Measurements from ENCODE around the gene CHMP6.

CHMP6 gene

GRCh38 chr17:80995131-80995530, 3.5 kb downstream of the CHMP6 start:
- DNase-seq, result no peak

GRCh38 chr17:80996422-80997305, 5.0 kb downstream of the CHMP6 start:
- no peak for DNase-seq

- DNase-seq, result no peak
These were observed 5.9 kb downstream of the CHMP6 start for GRCh38 chr17:80997424-80998117.

- no peak for DNase-seq
These were observed 6.6 kb downstream of the CHMP6 start for GRCh38 chr17:80998118-80998747.

- DNase-seq, result no peak
These were observed 7.3 kb downstream of the CHMP6 start for GRCh38 chr17:80998748-80999535.

GRCh38 chr17:80999536-81000333, 8.1 kb downstream of the CHMP6 start:
- no peak for DNase-seq

GRCh38 chr17:81000334-81000630, 8.6 kb downstream of the CHMP6 start:
- no peak for DNase-seq

GRCh38 chr17:81000631-81001357, 9.2 kb downstream of the CHMP6 start:
- DNase-seq, result no peak

GRCh38 chr17:81002013-81002384, 10.4 kb downstream of the CHMP6 start:
- no peak for DNase-seq

GRCh38 chr17:81002409-81003361, 11.0 kb downstream of the CHMP6 start:
- no peak for DNase-seq

GRCh38 chr17:81003711-81004475, 12.3 kb downstream of the CHMP6 start:
- DNase-seq, result no peak

- no peak for DNase-seq
These were observed 15.2 kb downstream of the CHMP6 start for GRCh38 chr17:81006891-81007290.

GRCh38 chr17:81008140-81008539, 16.5 kb downstream of the CHMP6 start:
- DNase-seq, result no peak

GRCh38 chr17:81009136-81009535, 17.5 kb downstream of the CHMP6 start:
- no peak for DNase-seq

GRCh38 chr17:81010935-81011334, 19.3 kb downstream of the CHMP6 start:
- no peak for DNase-seq

- no peak for DNase-seq
These were observed 20.3 kb downstream of the CHMP6 start for GRCh38 chr17:81011951-81012350.

- no peak for DNase-seq
These were observed 21.2 kb downstream of the CHMP6 start for GRCh38 chr17:81012574-81013447.

GRCh38 chr17:81013642-81014041, 22.0 kb downstream of the CHMP6 start:
- no peak for DNase-seq

GRCh38 chr17:81015136-81015535, 23.5 kb downstream of the CHMP6 start:
- no peak for DNase-seq
